Subcutaneous abdominal adipose tissue (tissue), 5 donors: ENCODE results near the gene SIN3B.

Source experiments
- H3K27ac ChIP-seq: one replicate; pipeline ENCODE4 v1.7.0; 2013; ENCODE audit warnings: low read depth, mild to moderate bottlenecking, inconsistent platforms, low read length, moderate library complexity
- H3K27me3 ChIP-seq, 5 donors: one replicate each; pipeline ENCODE4 v1.7.0; 2013; ENCODE audit warnings: low read length in 5 of 5, inconsistent platforms in 1 of 5; ENCODE audit not compliant: control insufficient read depth in 5 of 5, insufficient read depth in 4 of 5
- H3K36me3 ChIP-seq, 5 donors: one replicate each; pipeline ENCODE4 v1.7.0; 2013; ENCODE audit warnings: low read length in 5 of 5; ENCODE audit not compliant: control insufficient read depth in 5 of 5, insufficient read depth in 5 of 5
- H3K4me1 ChIP-seq, 5 donors: one replicate each; pipeline ENCODE4 v1.7.0; 2013; ENCODE audit warnings: low read length in 5 of 5, mild to moderate bottlenecking in 3 of 5, moderate library complexity in 1 of 5; ENCODE audit not compliant: control insufficient read depth in 5 of 5, insufficient read depth in 5 of 5
- H3K4me3 ChIP-seq, 5 donors: one replicate each; pipeline ENCODE4 v1.7.0; 2013; ENCODE audit warnings: low read length in 5 of 5, low read depth in 1 of 5
- H3K9ac ChIP-seq, 5 donors: one replicate each; pipeline ENCODE4 v1.7.0; 2013; ENCODE audit warnings: low read length in 5 of 5, mild to moderate bottlenecking in 4 of 5, moderate library complexity in 3 of 5
- H3K9me3 ChIP-seq, 5 donors: one replicate each; pipeline ENCODE4 v1.7.0; 2013; ENCODE audit warnings: low read length in 5 of 5; ENCODE audit not compliant: control insufficient read depth in 5 of 5
- donor health status: healthy.
- donor health status: healthy.
- donor health status: healthy.
- donor health status: healthy.
- donor health status: healthy.

SIN3B gene

DNA sequence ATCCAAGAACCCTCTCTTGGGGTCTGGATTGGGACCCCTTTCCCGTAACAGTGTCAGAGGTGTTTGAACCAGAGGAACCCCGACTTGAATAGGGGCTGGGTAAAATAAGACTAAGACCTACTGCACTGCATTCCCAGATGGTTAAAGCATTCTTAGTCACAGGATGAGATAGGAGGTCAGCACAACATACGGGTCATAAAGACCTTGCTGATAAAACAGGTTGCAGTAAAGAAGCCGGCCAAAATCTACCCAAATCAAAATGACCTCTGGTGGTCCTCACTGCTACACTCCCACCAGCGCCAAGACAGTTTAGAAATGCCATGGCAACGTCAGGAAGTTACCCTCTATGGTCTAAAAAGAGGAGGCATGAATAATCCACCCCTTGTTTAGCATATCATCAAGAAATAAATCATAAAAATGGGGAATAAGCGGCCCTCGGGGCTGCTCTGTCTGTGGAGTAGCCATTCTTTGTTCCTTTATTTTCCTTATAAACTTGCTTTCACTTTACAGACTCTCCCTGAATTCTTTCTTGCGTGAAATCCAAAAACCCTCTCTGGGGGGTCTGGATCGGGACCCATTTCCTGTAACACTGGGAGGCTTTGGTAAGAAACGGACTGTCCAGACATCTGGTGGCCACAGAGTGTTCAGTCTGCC is 4.4 kb upstream of the SIN3B start:
- peaks cover 1 to 21% (median 18%) of the 10 kb centered on the region in 5 donors for H3K4me1 ChIP-seq
- peak overlapping the region; percentile 46 to 64 (median 61) for H3K4me3 ChIP-seq
- H3K9ac ChIP-seq = peak overlapping the region in 4 of 5 donors; percentile 32 to 73 (median 50)

DNA sequence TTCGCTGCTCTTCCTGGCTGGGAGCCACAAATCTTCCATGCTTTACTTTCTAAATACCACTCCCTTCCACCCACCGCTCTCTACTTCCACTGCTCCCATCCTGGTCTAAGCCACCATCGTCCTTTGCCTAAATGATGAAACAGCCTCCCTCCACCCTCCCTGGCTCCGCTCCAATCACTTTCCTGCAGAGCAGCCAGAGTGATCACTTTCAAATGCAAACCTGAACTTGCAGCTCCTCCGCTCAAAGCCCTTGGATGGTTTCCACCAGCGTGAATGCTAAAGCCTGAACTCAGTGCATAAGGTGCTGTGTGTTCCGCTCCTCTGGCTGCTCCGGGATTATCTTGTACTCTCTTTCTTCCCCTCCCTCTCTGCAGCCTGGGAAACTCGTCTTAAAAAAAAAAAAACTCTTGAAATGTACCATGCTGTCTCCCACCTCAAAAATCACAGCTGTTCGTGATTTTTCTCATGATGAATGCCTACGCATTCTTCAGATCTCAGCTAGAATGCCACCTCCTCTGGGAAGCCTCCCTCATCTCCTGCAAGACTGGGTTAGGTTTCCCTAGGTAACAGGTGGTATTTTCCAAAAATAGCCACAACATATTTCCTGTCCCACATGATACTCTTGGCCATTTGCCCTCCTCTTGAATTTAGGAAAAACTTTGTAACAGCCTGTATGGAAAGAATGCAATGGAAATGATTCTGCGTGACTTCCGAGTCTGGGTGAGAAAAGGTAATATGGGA is 3.7 kb upstream of the SIN3B start:
- Histone ChIP-seq H3K27me3 (no peaks in the 10 kb centered on the region), H3K9ac (peak overlapping the region in 4 of 5 donors; percentile 32 to 73 (median 50)), H3K4me1 (peaks cover 6 to 28% (median 25%) of the 10 kb centered on the region in 5 donors), H3K4me3 (peak overlapping the region; percentile 46 to 64 (median 61)), H3K9me3 (no peaks in the 10 kb centered on the region), H3K27ac (peak overlapping the region; percentile 33), H3K36me3 (no peaks in the 10 kb centered on the region)

More for the DNA sequence above, 4.4 kb upstream of the SIN3B start:
- H3K27me3 ChIP-seq = no peaks in the 10 kb centered on the region
- H3K36me3 ChIP-seq = no peaks in the 10 kb centered on the region
- H3K9me3 ChIP-seq = no peaks in the 10 kb centered on the region
- peak overlapping the region; percentile 33 for H3K27ac ChIP-seq

DNA sequence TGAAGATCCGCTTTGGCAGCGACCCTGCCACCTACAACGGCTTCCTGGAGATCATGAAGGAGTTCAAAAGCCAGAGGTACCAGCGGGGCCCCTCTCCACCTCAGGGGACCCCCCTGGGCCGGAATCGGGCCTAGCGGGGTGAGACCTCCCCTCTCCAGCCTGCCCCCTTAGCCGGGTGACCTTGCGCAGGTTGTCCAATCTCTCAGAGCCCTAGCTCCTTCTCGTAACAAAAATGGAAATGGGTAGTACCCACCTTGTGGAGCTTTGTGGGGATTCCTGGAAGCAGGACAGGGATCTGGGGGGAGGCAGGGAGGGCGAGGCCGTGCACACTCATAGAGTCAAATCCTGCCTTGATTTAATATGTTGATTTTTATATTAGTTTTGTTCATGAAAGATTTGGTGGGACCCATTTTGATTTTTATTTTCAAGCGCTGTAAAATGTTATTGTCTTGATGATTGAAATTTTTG is 658 bp downstream of the SIN3B start:
- H3K4me1 ChIP-seq = peaks cover 6 to 31% (median 25%) of the 10 kb centered on the region in 5 donors
- peak overlapping the region; percentile 67 for H3K27ac ChIP-seq
- H3K27me3 ChIP-seq = no peaks in the 10 kb centered on the region
- H3K9me3 ChIP-seq = no peaks in the 10 kb centered on the region
- peaks cover 0 to 37% (median 31%) of the 10 kb centered on the region in 5 donors for H3K36me3 ChIP-seq
- peak overlapping the region; percentile 11 to 92 (median 82) for H3K9ac ChIP-seq
- peak overlapping the region; percentile 67 to 81 (median 70) for H3K4me3 ChIP-seq

DNA sequence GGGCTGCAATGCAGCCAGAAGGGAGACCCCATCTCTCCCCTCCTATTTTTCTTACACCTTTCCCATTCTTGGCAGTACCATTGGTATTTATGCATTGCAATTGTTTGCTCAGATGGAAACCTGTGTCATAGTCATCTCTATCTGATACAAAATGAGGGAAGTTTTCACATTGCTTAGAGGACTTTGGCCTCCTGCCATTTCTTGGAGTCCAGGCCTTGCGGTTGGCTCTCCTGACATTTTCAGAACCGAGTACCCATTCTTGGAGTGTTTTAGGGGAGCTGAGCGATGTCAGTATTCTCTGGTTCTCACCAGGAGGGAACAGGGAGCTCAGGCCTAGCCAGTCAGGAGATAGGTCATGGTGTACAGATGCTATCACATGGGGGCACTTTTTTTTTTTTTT is 1.5 kb downstream of the SIN3B start:
- H3K27me3 ChIP-seq = no peaks in the 10 kb centered on the region
- no peak overlapping the region for H3K27ac ChIP-seq
- peak overlapping the region in 4 of 5 donors; percentile 67 to 81 (median 72) for H3K4me3 ChIP-seq
- H3K9me3 ChIP-seq = no peaks in the 10 kb centered on the region
- H3K9ac ChIP-seq = peak overlapping the region in 3 of 5 donors; percentile 16 to 82 (median 80)
- H3K36me3 ChIP-seq = peaks cover 0 to 44% (median 32%) of the 10 kb centered on the region in 5 donors
- H3K4me1 ChIP-seq = peaks cover 5 to 22% (median 17%) of the 10 kb centered on the region in 5 donors

DNA sequence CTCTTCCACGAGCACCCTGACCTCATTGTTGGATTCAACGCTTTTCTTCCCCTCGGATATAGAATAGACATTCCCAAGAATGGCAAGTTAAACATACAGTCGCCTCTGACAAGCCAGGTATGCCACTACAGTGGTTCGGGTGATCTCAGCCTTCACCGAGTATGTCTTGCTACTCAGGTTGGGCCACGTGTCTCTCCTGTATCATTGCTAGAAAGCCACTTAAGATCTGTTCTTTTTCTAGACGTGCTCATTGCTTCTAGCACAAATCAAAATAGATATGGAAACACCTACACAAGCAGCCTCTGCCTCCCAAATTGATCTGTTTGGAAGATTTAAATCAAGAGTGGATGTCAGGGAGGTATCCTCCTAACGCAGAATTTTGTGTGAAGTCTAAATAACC is 2.3 kb downstream of the SIN3B start:
- H3K4me1 ChIP-seq = peaks cover 5 to 26% (median 14%) of the 10 kb centered on the region in 5 donors
- H3K4me3 ChIP-seq = no peak overlapping the region
- peaks cover 0 to 52% (median 40%) of the 10 kb centered on the region in 5 donors for H3K36me3 ChIP-seq
- no peak overlapping the region for H3K9ac ChIP-seq
- H3K27me3 ChIP-seq = no peaks in the 10 kb centered on the region
- no peak overlapping the region for H3K27ac ChIP-seq
- H3K9me3 ChIP-seq = no peaks in the 10 kb centered on the region

DNA sequence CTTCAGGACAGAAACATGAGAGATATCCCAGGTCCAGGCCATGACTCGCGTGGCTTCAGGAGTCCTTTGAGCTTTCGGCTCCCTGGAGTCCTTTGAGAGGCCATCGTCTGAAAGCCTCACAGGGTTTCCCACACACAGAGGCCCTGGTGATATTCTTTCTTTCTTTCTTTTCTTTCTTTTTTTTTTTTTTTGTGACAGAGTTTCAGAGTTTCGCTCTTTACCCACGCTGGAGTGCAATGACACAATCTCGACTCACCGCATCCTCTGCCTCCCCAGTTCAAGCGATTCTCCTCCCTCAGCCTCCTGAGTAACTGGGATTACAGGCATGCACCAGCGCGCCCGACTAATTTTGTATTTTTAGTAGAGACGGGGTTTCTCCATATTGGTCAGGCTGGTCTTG is 5.5 kb downstream of the SIN3B start:
- Histone ChIP-seq H3K4me1 (peaks cover 8 to 23% (median 12%) of the 10 kb centered on the region in 5 donors), H3K27me3 (no peaks in the 10 kb centered on the region), H3K9ac (no peak overlapping the region), H3K4me3 (no peak overlapping the region), H3K27ac (no peak overlapping the region), H3K36me3 (peaks cover 0 to 80% (median 57%) of the 10 kb centered on the region in 5 donors), H3K9me3 (no peaks in the 10 kb centered on the region)

DNA sequence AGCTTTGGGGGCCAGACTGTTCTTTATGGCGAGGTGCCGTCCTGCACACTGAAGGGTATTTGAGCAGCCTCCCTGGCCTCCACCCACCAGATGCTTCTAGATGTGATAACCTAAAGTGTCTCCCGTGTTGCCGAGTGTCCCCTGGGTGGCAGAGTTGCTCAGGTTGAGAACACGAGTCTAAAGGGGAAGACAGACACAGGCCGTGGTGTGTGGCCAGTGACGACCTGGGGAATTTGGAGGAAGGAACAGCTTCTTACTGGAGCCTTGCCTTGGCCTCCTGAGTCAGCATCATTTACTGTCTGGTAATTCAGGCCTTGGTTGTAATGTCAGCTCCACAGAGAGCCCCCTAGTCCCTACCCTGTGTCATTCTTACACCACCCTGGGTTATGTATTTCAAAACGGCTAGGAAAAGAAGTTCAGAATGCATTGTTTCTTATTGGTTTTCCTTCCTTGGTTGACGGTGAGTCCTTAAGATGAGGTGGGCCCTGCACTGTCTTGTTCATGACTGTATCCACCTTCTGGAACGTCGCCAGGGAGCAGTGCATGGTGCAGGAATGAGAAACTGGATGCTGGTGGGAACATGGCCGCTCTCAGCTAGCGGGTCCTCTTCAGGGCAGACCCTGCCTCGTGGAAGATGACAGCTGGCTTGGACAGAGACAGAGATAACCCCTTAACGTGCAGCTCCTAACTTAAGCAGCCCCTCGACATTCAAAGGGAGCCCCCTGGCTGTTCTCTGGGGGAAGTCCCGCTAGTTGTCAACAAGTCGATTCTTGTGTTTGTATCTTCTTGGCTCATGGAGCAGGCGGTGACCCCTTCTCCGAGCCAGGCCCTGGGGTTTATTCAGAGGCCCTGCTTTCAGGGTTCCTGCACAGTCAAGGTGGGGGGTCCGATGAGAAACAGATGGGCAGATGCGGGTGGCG is 7.2 kb downstream of the SIN3B start:
- Histone ChIP-seq H3K9ac (no peak overlapping the region), H3K9me3 (no peaks in the 10 kb centered on the region), H3K36me3 (peaks cover 0 to 93% (median 72%) of the 10 kb centered on the region in 5 donors), H3K4me3 (no peak overlapping the region), H3K4me1 (peaks cover 0 to 9% (median 3%) of the 10 kb centered on the region in 5 donors), H3K27ac (no peak overlapping the region), H3K27me3 (no peaks in the 10 kb centered on the region)

DNA sequence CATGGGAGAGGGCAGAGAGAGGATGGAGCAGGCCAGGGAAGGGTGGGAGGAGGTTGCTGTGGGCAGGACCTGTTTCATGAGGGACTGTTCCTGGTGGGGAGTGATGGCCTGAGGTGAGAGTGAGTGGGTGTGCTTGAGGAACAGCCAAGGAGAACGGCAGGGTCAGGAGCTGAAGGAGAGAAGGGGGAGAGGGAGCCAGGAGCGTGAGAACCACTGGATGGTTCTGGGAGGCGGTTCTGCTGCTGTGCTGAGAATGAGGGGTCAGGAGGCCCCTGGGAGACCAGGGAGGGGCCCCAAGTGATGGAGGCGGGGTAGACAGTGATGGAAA is 7.8 kb downstream of the SIN3B start:
- H3K27ac ChIP-seq = no peak overlapping the region

DNA sequence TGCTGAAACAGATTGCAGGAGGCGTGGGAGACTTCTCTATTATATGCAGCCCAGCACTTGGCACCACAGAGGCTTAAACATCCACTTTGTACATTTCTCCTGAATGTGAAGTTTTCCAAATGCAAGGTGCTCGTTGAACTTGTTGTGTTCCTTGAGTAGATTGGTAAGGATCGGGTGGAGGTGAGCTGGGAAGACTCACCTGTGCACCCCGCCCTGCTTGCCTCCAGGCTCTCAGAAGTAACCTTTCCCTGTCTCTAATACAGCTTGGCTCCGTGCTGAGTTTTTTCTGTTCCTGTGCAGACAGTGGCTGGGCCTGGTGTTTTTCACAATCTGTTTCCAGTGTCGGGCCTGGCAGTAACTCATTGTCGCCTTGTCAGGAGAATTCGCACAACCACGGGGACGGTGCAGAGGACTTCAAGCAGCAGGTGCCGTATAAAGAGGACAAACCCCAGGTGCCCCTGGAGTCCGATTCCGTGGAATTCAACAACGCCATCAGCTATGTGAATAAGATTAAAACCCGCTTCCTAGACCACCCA is 12.3 kb downstream of the SIN3B start:
- no peaks in the 10 kb centered on the region for H3K9me3 ChIP-seq
- no peak overlapping the region for H3K27ac ChIP-seq
- peaks cover 0 to 5% (median 1%) of the 10 kb centered on the region in 5 donors for H3K4me1 ChIP-seq
- H3K27me3 ChIP-seq = no peaks in the 10 kb centered on the region
- peaks cover 0 to 96% (median 84%) of the 10 kb centered on the region in 5 donors for H3K36me3 ChIP-seq
- no peak overlapping the region for H3K9ac ChIP-seq
- no peak overlapping the region for H3K4me3 ChIP-seq

More for the DNA sequence above, 7.8 kb downstream of the SIN3B start:
- H3K36me3 ChIP-seq = peaks cover 0 to 93% (median 72%) of the 10 kb centered on the region in 5 donors
- peaks cover 0 to 9% (median 3%) of the 10 kb centered on the region in 5 donors for H3K4me1 ChIP-seq
- no peaks in the 10 kb centered on the region for H3K27me3 ChIP-seq
- H3K9ac ChIP-seq = peak overlapping the region in 2 of 5 donors; percentile 33 to 44
- H3K9me3 ChIP-seq = no peaks in the 10 kb centered on the region
- H3K4me3 ChIP-seq = no peak overlapping the region
